Panc1 (cell line): ENCODE data around the gene ODF4.

Experiments
- POLR2AphosphoS5 ChIP-seq: IDR thresholded peaks from 2 replicates; pipeline ENCODE4 v1.6.1; 2012; ENCODE audit warnings: mild to moderate bottlenecking, low read depth, low read length, moderate library complexity
- SIN3A ChIP-seq: IDR thresholded peaks from 2 replicates; pipeline ENCODE4 v1.6.1; 2012; ENCODE audit warnings: low read depth, mild to moderate bottlenecking, low read length, moderate library complexity, borderline replicate concordance; ENCODE audit not compliant: insufficient read depth
- TF ChIP-seq, protein P1 (sequence below): fragments of 450-650 bp; IDR thresholded peaks from 2 replicates; pipeline ENCODE4 v1.5.1; 2017; ENCODE audit warnings: mild to moderate bottlenecking
- TF ChIP-seq, protein P2 (sequence below), 2 experiments: IDR thresholded peaks; 2 replicates each; pipeline ENCODE4 v1.6.1; 2011 to 2012; ENCODE audit warnings: low read depth in 2 of 2, control low read depth in 1 of 2, low read length in 1 of 2, mild to moderate bottlenecking in 1 of 2, moderate library complexity in 1 of 2; ENCODE audit not compliant: insufficient read depth in 1 of 2

DNA sequence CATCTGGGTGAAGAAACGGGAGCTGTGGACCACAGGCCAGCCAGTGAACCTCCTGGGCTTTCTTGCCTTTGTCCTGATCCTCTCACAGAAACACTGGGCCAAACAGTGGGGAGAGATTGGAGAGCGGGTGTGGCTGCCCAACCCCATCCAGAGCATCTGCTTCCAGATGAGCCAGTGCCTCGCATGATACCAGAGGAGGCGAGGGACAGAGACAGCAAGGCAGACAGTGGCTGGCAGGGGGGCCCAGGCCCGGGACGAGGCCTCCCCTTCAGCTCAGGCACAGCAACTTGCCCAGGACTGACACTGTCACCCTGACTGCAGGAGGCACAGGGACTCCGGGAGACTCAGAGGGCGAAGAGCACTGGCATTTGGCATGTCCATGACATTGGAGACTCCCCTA is 17.6 kb upstream of the ODF4 start:
- TF ChIP-seq, protein P1, sequence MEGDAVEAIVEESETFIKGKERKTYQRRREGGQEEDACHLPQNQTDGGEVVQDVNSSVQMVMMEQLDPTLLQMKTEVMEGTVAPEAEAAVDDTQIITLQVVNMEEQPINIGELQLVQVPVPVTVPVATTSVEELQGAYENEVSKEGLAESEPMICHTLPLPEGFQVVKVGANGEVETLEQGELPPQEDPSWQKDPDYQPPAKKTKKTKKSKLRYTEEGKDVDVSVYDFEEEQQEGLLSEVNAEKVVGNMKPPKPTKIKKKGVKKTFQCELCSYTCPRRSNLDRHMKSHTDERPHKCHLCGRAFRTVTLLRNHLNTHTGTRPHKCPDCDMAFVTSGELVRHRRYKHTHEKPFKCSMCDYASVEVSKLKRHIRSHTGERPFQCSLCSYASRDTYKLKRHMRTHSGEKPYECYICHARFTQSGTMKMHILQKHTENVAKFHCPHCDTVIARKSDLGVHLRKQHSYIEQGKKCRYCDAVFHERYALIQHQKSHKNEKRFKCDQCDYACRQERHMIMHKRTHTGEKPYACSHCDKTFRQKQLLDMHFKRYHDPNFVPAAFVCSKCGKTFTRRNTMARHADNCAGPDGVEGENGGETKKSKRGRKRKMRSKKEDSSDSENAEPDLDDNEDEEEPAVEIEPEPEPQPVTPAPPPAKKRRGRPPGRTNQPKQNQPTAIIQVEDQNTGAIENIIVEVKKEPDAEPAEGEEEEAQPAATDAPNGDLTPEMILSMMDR: no peak
- TF ChIP-seq POLR2AphosphoS5 (no peak), SIN3A (no peak)
- TF ChIP-seq, protein P2, sequence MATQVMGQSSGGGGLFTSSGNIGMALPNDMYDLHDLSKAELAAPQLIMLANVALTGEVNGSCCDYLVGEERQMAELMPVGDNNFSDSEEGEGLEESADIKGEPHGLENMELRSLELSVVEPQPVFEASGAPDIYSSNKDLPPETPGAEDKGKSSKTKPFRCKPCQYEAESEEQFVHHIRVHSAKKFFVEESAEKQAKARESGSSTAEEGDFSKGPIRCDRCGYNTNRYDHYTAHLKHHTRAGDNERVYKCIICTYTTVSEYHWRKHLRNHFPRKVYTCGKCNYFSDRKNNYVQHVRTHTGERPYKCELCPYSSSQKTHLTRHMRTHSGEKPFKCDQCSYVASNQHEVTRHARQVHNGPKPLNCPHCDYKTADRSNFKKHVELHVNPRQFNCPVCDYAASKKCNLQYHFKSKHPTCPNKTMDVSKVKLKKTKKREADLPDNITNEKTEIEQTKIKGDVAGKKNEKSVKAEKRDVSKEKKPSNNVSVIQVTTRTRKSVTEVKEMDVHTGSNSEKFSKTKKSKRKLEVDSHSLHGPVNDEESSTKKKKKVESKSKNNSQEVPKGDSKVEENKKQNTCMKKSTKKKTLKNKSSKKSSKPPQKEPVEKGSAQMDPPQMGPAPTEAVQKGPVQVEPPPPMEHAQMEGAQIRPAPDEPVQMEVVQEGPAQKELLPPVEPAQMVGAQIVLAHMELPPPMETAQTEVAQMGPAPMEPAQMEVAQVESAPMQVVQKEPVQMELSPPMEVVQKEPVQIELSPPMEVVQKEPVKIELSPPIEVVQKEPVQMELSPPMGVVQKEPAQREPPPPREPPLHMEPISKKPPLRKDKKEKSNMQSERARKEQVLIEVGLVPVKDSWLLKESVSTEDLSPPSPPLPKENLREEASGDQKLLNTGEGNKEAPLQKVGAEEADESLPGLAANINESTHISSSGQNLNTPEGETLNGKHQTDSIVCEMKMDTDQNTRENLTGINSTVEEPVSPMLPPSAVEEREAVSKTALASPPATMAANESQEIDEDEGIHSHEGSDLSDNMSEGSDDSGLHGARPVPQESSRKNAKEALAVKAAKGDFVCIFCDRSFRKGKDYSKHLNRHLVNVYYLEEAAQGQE (IDR thresholded peaks at IDR 0.05; ENCODE audit: insufficient read depth in 1 of 2, low read depth in 2 of 2, low read length in 1 of 2): no peak
